WERI-Rb-1 (cell line): Measurements from ENCODE around the gene DOK5.

Experiments used
- DNase-seq: peaks from one replicate; pipeline ENCODE4 v3.0.0-alpha.2; 2020
- H3K27ac ChIP-seq: fragments of 250-450 bp; sonication (Bioruptor Pico); 2 replicates; pipeline ENCODE4 v1.5.1; 2020; ENCODE audit warnings: mild to moderate bottlenecking, moderate library complexity
- H3K27me3 ChIP-seq: fragments of 250-450 bp; sonication (Bioruptor Pico); 2 replicates; pipeline ENCODE4 v1.5.1; 2021; ENCODE audit warnings: mild to moderate bottlenecking, low read depth, moderate library complexity; ENCODE audit not compliant: insufficient read depth, severe bottlenecking
- H3K36me3 ChIP-seq: fragments of 250-450 bp; sonication (Bioruptor Pico); 2 replicates; pipeline ENCODE4 v1.5.1; 2020; ENCODE audit warnings: mild to moderate bottlenecking, moderate library complexity
- H3K4me3 ChIP-seq: 2 replicates; pipeline ENCODE4 v1.5.1; 2011; ENCODE audit warnings: low read depth, mild to moderate bottlenecking, control low read depth, low read length
- H3K9me3 ChIP-seq: fragments of 250-450 bp; sonication (Bioruptor Pico); 2 replicates; pipeline ENCODE4 v1.5.1; 2021; ENCODE audit warnings: mild to moderate bottlenecking, moderate library complexity; ENCODE audit not compliant: severe bottlenecking
- CTCF ChIP-seq: IDR thresholded peaks from 2 replicates; pipeline ENCODE4 v1.5.1; 2011; ENCODE audit warnings: low read depth, mild to moderate bottlenecking, control low read depth, inconsistent platforms, low read length

DOK5 gene

GRCh38 chr20:54598352-54598751, 123.0 kb downstream of the DOK5 start:
- DNase-seq = no peak
- Histone ChIP-seq H3K4me3 (no peak overlapping the region), H3K36me3 (no peaks in the 10 kb centered on the region), H3K27me3 (peaks cover 58% of the 10 kb centered on the region), H3K9me3 (no peaks in the 10 kb centered on the region), H3K27ac (no peak overlapping the region)
- no peak for TF ChIP-seq CTCF

DNA sequence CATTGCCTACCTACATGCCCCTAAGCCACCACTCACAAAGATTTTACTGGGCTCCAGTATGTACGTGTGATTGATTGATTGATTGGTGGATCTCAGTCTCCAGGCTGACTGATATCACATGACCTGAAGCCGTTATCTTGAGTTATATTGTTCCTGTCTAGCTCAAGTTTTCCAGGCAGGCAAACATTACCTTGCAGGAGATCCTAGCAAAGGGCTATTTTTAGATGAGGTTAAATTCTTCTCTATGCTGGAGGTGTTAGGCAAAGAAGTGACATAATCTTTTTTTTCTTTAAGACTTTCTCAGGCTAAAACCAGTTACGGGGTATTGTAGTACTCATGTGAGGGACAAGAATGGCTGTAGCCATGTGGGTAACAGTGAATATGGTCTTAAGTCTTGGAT, 125.2 kb downstream of the DOK5 start:
- Histone ChIP-seq H3K9me3 (no peaks in the 10 kb centered on the region), H3K27me3 (peaks cover 58% of the 10 kb centered on the region), H3K4me3 (no peak overlapping the region), H3K36me3 (no peaks in the 10 kb centered on the region), H3K27ac (no peak overlapping the region)
- DNase-seq = no peak
- TF ChIP-seq CTCF = no peak

DNA sequence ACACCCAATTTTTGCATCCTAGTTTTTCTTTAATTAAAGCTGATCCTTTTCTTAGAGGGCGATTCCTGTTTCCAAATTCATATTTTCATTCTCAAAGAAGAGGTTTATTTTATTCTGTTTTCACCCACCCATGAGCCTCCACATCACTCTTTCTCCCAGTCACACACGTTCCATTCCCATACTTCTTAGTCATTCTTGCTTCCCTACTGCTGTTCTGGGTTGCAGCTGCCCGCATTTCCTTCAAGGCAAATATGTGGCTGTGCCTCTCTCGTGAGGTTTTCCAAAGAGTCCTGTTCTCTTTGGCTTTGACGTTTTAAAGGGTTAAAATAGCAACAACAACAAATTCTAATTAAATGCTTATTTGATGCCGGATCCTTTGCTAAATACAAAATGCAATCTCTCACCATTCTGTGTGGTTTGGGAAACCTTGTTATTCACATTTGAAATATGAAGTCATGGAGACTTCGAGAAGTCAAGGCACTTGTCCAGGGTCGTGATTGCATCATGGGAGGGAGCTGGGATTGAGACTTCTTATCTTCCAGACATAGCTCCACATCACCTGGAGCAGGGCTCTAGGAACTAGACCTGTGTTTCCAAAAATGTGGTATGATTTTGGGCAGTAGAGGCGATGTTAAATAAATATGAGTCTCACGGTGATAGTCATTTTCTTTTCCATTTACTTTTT, 126.6 kb downstream of the DOK5 start:
- no peak for DNase-seq
- TF ChIP-seq CTCF = no peak
- no peaks in the 10 kb centered on the region for H3K36me3 ChIP-seq
- H3K4me3 ChIP-seq = no peak overlapping the region
- H3K9me3 ChIP-seq = no peaks in the 10 kb centered on the region
- H3K27ac ChIP-seq = no peak overlapping the region
- H3K27me3 ChIP-seq = peaks cover 56% of the 10 kb centered on the region

- no peak overlapping the region for H3K4me3 ChIP-seq
- DNase-seq = no peak
- no peak for TF ChIP-seq CTCF
- H3K27me3 ChIP-seq = peaks cover 71% of the 10 kb centered on the region
- no peaks in the 10 kb centered on the region for H3K9me3 ChIP-seq
- H3K27ac ChIP-seq = no peak overlapping the region
- no peaks in the 10 kb centered on the region for H3K36me3 ChIP-seq
Observed at GRCh38 chr20:54605319-54605718, 129.9 kb downstream of the DOK5 start.

GRCh38 chr20:54606380-54606779, 131.0 kb downstream of the DOK5 start:
- peaks cover 71% of the 10 kb centered on the region for H3K27me3 ChIP-seq
- H3K36me3 ChIP-seq = no peaks in the 10 kb centered on the region
- H3K27ac ChIP-seq = no peak overlapping the region
- DNase-seq = no peak
- H3K9me3 ChIP-seq = no peaks in the 10 kb centered on the region
- no peak for TF ChIP-seq CTCF
- no peak overlapping the region for H3K4me3 ChIP-seq
